ENCODE results near the gene RAB3B.

Gene RAB3B

DNA sequence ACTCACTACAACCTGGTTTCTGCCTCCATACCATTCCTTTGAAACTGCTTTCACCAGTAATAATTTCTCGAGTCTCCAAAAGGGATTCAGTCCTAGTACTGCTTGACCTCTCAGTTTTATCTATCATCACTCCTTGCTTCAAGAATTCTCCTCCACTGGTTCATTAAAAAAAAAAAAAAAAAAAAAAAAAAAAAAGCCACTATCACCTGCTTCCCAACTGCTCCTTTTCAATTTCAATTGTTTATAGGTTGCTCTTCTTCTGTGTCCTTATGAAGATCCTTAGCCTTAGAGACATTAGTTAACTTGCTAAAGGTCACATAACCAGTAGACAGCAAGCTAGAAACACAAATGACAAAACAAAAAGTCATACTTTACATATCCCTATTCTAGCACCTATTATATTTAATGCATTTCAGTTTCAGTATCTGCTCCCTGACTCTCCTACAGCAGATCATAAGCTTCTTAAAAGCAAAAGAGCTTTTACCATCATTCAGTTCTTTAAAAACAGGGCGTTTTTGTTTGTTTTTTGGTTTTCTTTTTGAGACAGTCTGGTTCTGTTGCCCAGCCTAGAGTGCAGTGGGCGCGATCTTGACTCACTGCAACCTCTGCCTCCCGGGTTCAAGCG lies 119.0 kb downstream of the RAB3B start:
- no peak for DNase-seq (ENCODE audit: low read depth)

DNA sequence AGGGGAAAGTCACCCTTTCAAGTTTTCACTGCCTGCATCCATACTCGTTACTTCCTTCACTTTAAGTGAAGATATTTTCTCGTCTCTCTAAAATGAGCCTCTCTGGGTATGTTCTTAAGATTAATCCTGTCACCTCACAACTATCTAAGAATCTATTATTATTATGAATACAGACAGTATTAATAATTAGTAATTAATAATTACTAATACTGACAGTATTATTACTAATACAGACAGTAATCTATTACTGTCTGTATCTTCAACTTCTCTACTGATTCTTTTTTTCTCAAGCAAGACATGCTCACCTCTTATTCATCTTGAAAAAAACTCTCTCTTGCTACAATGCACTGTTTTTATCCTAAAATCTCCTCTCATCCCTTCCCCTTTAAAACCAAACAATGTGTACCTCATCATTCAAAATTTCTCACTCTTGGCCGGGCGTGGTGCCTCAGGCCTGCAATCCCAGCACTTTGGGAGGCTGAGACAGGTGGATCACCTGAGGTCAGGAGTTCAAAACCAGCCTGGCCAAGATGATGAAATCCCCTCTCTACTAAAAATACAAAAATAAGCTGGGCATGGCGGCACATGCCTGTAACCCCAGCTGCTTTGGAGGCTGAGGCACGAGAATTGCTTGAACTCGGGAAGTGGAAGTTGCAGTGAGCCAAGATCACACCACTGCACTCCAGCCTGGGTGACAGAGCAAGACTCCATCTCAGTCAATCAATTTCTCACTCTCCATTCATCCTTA lies 119.7 kb downstream of the RAB3B start:
- DNase-seq (ENCODE audit: low read depth) = no peak

DNA sequence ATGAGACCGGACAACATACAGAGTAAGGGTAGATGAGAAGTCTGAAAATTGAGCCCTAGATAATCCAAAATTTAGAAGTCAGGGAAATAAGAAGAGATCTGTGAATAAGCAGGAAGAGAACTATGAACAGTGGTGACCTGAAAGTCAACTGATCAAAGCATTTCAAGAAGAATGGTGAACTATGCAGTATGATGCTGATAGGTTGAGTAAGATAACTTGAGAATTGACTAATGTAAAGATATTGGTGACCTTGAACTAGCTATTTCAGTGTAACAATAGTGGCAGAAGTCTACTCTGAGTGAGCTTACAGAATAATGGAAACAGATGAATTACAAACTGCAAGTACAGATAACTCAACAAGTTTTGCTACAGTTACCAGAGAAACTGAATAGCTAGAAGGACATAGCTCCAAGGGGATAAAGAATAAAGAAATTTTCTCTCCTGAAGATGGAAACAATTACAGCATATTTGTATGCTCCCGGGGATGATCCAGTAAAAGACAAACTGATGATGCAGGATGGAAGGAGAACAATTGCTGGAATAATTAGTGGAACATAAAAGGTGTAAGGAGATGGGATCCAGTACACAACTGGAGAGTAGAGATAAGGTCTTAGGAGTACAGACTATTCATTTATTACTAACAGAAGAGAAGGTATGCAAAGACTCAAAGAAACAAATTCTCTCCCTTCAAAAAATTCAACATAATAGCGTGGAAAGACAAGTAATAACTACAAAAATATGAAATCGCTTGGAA lies 122.8 kb downstream of the RAB3B start:
- DNase-seq (ENCODE audit: low read depth) = no peak

DNA sequence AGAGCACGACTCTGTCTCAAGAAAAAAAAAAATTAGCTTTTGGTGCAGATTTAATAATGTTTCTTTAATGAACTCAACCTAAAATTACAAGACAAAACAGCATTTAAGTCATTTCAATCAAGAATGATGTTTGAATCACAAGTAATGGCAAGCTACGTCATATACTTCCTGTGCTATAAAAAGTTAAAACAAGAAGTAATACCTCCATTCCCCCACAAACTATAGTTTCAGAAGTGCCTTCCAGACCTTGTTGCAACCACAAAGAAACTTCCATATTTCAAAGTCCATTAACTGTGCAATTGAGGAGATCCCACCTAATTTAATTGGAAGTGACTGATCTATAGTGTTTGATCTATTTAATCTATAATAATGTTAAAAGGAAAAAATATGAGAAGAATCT lies 127.1 kb downstream of the RAB3B start:
- no peak for DNase-seq (ENCODE audit: low read depth)

DNA sequence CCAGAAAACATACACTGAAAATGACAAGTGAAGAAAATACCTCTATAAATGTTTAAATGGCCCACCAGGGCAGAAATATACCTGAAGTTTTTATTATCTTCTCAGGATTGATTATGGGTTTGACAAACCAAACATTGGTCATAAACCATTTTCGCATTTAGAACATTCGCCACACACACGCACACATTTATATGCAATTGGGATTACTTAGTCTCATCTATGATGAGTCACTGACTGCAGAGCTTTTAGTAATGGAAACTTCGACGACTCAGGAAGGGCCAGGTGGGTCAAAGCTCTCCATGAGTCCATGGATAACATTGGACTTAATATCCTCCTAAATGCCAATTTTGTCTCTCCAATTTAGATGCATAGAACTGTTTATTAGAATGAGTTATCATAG lies 128.8 kb downstream of the RAB3B start:
- DNase-seq (ENCODE audit: low read depth) = no peak

DNA sequence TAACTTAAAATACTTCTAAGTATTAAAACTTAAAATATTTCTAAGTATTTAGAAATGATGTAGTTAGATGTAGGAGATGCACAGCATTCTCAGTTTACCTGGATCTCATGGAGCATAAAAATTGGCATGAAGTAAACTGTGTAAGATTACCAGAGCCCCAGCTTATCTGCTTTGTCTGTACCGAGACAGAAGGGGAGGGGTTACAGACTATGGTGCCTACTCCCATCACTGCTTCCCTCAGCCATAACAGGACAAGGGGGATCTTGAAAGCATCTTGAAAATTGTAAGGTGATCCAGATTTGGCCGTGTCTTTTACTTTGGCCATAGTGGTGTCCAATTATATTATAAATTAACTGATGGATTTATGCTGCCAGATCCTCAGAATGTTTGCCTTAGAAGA lies 130.8 kb downstream of the RAB3B start:
- DNase-seq (ENCODE audit: low read depth) = no peak

DNA sequence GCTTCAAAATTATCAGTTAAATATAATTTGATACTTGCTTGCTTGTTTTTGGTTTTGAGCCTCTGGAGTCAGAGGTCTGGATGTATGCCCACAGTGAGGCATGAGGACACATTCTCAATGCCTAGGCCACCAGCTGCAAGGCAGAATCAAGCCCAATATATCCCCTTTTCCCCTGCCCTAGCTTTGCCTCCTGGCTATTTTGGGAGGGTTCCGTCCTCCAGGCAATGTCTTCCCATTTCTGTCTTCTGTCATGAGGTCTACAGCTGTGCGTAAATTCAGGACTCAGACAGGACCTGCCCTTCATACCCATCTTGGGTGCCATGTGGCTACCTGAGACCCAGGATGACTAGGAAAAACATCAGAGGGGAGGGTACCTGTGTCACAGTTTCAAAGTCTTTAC lies 131.2 kb downstream of the RAB3B start:
- DNase-seq (ENCODE audit: low read depth) = no peak

DNA sequence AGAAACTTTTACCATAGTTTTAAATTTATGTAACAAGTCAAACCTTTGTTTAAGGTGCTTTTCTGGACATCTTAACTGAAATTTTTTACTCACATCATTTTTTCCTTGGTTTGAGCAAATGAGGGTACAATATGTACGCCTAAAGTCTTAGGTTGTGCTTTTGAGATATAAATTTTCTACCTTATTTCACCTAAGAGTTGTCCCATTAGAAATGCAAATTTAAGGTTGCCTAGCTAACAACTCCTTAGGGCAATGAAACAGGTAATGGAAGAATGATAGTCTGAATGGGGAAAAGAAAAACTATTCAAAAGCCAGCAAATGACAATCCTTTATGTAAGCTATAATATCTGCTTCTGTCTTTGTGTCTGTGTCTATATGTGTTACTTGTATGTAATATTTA lies 131.6 kb downstream of the RAB3B start:
- no peak for DNase-seq (ENCODE audit: low read depth)

Data from stimulated activated CD8-positive, alpha-beta memory T cell treated with anti-CD3 and anti-CD28 coated beads, Interleukin-7, amount 100 ng/mL, for 24 hours (primary cell).